ENCODE data around the gene JOSD1. TPM values are rescaled to one million over a fixed set of nuclear protein-coding genes. Genes with fewer than 3 reads are reported as not detected.
"Not testable (repeated sequence)": the region's sequence is repeated elsewhere in the genome, so short reads cannot be mapped to it uniquely, and the experiment has no call there.

JOSD1 gene
- polyA plus RNA-seq, 10 donors: 31.9 to 42.5 (median 37.8) TPM

DNA sequence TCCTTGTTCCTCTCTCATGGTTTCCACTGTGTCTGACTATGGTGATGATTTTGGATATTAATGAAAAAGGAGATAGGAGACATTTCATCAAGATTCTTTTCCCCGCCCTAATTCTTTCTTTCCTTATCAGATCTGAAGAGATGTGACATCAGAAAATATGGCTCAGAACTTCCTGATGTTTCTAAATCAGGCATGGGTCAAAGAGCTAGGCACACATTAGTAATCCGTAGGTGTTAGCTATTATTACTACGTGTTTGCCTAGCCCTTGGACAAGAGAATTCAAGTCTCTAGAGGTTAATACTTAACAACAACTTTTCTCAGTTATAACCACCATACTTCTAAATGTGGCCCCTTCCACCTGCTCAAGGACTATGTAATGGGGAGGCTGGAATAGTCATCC, 5.8 kb downstream of the JOSD1 start:
- DNase-seq: no peak

DNA sequence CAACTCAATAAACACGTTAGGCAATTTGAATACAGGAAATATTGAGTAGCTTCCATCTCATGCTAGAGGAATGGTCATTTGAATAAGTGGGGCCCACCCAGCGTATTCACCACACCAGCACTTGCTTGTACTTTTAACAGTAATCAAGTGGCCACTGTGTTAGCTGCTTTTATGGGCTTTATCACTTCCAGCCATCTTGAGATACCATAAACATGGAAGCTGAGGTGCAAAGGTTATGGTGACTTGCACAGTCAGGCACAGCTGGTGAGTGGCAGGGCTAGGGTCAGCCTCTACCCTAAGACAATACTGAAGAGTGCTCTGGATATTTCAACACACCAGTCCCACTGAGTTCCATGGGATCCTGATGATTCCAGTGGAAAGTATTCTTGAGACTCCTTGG, 6.7 kb downstream of the JOSD1 start:
- no peak for DNase-seq

DNA sequence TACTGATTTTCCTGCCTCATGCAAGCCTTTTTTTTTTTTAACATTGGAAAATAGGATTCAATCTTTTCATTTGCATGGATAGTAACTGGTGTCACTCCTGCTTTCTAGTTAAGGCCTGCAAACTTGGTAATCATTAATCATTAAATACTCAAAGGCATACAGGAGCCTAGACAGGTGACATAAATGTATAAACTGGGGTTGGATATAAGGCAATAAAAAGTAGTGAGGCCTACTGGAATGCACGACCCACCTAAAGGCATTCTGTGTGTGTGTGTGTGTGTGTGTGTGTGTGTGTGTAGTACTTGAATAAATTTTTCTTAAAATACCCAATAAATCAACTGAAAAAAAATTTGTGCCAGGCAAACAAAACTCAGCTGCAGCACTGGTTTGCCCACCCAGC, 11.1 kb downstream of the JOSD1 start:
- no peak for DNase-seq

DNA sequence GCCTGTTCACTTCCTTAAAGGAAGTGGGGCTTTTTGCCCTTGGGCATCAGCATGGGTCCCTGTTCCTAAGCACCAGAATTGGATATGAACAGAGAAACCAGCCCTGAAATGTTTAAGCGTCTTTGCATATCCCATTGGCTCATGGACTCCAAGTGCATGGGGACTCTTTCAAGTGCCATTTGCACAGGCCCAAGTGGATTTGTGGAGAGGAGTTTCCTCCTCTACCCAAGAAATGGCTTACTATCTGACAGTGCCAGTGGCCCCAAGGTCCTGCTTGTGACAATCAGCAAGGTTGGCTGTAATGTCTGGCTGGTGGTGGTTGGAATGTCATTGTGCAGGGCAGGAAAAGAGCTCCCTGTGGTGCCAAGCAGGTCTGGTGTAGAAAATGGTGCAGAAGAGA, 15.0 kb downstream of the JOSD1 start:
- DNase-seq: no peak

DNA sequence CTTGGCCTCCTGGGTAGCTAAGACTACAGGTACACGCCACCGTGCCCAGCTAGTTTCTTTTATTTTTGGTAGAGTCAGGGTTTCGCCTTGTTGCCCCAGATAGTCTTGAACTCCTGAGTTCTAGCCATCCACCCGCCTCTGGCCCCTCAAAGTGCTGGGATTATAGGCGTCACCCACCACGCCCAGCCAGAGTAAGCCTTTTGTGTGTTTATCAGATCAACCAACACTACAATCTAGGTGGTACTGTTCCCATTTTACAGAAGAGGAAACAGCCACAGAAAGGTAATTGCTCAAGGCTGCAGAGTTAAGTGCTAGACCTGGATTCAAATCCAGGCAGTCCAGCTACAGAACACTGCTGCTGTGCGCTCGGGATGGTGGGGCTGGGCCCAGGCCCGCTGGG, 15.8 kb downstream of the JOSD1 start:
- DNase-seq: no peak

DNA sequence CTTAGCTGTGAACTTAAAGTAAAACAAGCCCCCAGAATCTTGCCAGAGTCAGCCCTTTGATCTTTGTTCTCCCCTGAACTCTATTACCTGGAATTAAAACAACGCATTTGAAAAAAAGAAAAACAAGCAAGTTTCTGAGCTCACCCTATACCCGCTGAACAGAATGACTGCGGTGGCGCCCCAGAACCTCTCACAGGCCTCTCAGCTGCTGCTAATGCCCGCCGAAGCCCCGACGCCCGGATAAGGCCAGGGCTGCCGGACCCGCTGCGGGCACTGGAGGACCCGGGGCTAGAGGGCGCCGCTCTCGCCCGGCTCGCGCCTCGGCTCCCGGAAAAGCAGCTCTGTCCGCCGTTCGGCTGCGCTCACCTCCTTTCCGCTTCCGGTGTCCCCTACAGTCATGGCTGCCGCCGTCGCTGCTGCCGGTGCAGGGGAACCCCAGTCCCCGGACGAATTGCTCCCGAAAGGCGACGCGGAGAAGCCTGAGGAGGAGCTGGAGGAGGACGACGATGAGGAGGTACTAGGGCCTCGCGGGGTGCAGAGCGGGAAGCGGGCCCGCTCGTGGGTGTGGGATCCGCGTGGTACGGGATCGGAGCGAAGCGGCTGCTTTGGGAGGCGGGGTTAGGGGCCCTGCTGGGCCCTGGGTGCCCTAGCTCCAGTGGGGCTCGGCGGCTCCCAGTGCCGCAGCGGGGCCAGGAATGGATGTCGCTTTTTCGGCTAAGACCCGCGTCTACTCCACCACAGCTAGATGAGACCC, 19.0 kb downstream of the JOSD1 start, which contains the start of gene TOMM22:
Gene TOMM22, plus strand, starts transcription at position 376 of the 754 bp plus-strand sequence. Its CDS starts 22 bp downstream, at position 398.
- peak; percentile 83 to 96 (median 91) for DNase-seq

DNA sequence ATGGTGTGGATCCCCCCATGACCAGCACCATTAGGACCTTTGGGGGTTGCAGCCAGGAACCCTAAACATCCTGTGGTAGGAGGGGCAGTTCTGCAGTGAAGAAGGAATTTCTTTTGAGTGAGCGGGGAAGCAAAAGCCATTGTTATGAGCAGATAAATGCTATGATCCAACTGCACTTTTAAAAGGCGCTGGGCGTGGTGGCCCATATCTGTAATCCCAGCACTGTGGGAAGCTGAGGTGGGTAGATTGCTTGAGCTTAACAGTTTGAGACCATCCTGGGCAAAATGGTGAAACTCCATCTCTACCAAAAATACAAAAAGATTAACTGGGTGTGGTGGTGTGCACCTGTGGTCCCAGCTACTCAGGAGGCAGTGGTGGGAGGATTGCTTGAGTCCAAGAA, 24.9 kb downstream of the JOSD1 start:
- DNase-seq: no peak

DNA sequence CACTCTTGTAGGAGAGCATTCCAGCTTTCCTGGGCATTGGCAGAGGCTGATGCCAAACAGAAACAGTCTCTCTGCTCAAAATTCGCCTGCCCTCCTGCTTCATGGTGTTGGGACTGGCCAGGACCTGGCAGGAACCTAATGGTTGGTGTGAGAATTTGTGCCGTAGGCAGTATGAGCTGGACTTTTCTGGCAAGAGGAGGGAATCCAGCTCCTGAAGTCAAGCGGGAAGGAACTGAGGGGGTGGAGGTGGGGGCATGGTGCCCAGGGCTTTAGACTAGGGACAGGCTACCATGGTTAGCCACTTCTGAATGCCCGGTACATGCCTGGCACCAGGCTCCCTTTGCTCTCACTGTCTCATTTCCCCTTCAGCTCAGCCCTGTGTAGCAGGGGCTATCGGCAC, 25.9 kb downstream of the JOSD1 start:
- DNase-seq: no peak

DNA sequence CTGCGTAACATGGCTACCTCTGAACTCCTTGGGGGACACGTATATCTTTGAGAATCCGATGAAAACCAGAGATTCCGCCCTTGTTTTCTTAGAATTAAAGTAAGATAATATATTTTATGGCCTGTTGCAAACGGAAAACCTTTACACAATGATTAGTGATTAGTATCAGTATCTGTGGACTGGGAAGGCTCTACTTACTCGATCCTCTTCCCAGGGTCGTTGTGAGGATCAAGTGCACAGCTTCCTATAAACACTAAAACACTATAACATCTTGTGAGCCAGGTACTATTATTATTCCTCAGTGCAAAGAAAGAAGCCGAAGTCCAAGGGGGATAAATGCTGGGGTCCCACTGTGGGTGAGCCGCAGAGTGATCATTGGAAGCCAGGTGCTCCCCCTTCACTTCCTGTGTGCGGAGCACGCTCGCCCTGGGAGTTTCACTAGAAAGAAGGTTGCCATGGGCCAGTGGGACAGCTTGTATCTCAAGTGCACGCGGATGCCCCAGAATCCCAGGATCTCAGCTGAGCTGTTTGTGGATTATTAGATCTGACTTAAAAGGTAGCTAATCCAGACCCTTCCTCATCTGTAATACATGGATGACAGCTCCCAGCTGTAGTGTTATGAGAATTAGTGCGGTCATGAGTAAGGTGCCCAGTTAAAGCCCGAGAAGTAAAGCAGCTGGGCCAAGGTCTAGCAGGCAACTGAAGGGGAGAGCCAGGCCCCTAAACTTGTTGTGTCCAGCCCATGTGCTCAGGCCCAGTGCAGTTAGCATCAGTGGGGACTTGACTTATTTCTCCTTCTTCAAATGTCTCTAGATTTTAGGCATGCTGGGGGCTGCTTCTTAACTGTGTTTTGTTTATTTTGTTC, 43.5 kb downstream of the JOSD1 start:
- peak in 1 of 3 donors; percentile 12 for DNase-seq

DNA sequence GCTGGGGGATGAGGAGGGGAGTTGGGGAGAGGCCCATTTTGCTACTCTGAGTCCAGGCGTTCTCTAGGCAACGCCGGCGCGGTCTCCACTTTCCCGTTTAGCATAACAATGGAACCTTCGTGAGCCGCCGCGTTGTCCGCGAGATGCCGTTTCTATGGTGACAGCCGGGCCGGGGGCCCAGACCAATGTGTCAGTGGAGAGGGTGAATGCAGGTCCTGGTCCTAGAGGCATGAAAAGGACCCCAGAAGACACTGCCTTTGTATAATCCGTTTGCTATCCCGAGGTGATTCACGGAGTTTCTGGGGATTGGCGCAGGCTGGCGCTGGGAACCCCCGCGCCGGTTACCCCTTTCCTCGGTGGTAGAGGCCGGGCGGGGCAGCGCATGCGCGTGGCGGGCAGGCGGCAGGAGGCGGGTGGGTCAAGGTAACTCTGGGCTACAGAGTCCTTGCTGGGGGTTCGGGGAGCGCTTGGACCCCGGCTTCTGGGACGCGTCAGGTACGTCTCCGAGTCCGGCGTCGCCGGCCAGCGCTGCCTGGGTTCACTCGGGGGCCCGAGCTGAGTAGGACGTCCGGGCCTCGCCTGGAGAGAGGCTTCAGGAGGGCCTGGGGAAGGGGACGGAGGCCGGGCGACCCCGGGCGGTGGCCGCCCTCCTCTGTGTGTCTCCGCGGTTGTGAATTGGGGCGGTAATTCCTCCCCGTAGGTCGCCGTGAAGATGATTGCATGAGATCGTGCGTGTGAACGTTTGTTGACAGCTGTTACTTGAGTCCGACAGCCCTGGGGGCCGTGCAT, 44.3 kb downstream of the JOSD1 start, which contains the start of the genes CBY1 and FAM227A:
Gene CBY1, plus strand, starts transcription at position 383 of the 789 bp plus-strand sequence. CDS start 11,417 bp downstream, outside the sequence.
Gene FAM227A, minus strand, starts transcription at position 137 of the 789 bp plus-strand sequence. CDS start 6,224 bp downstream, outside the sequence.
- DNase-seq: peak; percentile 82 to 97 (median 94)

DNA sequence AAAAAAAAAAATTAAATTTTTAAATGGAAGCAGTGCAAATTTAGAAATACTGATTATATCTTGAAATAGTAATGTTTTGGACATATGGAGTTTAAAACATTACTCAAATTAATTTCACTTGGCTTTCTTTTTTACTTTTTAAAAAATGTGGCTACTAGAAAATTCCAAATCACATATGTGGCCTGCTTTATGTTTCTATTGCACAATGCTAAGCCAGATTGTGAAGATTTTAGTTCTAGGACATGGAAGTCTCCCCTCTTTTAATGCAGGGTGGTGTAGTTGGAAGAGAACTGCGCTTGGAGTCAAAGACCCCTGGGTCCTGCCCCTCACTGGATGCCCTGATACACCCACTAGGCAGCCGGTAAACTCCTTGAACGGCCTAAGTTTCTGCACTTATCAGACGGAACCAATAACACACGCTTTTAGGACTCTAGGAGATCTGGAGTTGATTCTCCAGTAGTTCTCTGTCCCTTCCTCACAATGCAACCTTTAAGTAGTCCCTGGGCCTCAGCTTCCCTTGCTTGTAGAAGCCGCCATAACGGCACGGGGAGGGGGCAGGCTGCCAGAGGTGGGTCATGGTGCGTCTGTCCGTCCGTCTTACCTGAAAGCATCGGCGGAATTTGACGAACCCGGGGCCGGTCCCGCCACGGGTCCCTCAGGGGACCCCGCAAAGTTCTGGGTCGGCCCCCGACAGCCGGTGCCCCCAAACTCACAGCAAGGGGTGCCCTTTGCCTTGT, 45.1 kb downstream of the JOSD1 start:
- peak in 1 of 3 donors; percentile 5 for DNase-seq

DNA sequence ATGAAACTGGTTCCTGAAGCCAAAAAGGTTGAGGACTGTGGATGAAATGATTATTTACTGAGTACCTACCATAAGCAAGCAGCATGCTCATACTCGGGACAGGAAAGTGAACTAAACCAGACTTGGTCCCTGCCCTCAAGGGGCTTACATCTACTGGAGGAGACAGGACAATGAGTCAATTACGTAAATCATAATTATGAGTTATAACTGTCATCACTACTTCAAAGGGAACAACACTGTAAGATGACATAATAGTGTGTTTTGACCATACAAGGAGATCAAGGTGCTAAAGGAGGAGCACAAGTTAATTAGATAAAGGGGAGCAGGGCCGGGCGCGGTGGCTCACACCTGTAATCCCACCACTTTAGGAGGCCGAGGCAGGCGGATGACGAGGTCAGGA, 47.0 kb downstream of the JOSD1 start:
- no peak for DNase-seq

DNA sequence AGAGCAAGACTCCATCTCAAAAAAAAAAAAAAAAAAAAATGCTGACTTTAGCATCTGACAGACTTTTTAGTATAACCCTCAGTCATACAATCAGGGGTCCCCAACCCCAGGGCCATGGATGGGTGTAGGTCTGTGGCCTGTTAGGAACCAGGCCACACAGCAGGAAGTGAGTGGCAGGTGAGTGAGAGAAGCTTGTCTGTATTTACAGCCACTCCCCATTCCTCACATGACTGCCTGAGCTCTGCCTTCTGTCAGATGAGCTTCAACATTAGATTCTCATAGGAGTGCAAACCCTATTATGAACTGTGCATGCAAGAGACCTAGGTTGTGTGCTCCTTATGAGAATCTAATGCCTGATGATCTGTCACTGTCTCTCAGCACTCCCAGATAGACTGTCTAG, 47.9 kb downstream of the JOSD1 start:
- DNase-seq: no peak

DNA sequence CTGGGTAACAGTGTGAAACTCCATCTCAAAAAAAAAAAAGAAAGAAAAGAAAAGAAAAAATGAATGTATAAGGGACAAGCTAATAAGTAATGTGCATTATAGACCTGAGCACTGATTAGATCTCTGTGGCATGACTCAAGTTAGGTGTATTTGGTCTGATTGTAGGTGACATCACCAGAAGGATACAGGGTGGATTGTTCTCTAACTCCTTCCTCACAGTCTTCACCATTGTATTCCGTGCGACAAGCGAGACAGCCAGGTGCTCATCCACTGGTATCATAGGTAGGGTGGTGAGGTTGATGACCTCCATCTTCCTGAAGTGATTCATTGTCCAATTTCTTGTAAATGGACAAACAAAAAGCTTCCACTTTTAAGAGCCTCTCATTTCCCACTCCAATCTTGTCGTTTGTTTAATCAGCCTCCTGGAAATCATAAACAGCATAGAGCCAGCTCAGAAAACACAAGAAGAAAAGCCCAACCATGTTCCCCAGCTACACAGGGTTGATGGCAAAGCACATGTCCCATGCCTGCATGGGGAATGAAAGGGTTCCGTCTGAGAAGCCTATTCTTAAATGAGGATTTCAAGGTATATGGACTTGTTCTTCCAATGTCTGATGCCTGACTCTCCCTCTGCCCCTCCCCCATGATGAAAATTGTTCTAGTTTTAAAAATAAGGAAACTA, 50.8 kb downstream of the JOSD1 start:
- no peak for DNase-seq

DNA sequence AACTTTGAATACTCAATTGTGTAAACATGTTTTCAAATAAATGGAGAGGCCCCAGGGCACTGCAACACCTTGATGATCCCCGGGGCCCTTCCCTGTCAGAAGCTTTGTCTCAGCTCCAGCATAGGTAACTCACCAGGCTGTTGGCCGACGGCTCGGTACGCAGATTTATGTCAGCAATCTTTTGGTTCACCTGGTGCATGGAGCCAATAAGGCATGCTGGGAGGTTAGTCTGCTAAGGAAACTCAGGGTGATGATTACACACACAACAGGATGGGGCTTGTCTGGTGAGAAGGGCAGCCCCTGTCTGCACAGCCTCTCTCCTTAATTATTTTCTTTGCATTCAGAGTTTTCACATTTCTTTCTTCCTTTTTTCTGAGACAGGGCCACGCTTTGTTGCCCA, 55.3 kb downstream of the JOSD1 start:
- DNase-seq: no peak

DNA sequence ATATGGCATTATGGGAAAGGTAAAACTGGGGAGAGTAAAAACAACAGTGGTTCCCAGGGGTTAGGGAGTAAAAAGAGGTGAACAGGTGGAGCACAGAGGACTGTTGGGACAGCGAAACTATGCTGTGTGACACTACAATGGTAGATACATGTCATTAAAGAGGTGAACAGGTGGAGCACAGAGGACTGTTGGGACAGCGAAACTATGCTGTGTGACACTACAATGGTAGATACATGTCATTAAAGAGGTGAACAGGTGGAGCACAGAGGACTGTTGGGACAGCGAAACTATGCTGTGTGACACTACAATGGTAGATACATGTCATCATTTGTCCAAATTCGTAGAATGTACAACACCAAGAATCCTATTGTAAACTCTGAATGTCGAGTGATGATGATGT, 56.5 kb downstream of the JOSD1 start:
- DNase-seq: not testable (repeated sequence)

DNA sequence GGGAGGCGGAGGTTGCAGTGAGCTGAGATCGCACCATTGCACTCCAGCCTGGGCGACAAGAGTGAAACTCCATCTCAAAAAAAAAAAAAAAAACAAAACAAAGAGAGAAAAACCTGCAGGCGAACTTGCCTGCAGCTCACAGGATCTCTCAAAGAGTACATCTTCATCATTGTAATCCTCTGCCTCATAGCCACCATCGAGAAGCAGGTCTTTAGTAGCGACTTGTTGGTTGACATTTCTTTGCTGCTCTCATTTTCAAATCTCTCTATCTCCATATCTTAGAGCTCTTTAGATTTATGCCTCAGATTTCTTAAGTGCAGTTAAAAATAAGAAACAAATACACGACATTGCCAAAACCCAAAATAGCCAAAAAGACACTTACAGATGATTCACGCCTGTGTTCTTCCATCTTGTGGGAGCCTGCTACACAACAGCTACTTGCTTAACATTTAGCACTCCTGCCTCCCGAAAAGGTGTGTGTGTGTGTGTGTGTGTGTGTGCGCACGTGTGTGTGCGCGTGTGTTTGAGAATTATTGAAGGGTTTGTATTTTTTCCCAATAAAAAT, 59.2 kb downstream of the JOSD1 start:
- no peak for DNase-seq

DNA sequence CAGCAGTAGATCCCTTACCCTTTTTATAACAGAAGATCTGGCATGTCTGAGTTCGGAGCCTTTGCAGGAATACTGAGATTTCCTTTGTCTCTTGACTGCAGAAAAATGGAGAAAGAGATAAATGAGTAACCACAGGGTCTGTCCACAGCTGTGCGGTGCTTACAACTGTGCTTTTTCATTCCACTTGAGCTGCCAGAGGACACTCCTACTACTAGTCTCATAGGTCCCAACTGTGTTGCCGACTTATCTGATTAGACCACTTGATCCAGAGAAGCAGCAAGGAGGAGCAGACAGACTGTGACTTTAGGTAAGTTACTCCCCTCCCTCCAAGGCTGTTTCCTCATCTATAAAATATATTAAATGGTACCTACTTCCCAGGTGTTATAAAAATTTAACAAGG, 62.0 kb downstream of the JOSD1 start:
- no peak for DNase-seq

DNA sequence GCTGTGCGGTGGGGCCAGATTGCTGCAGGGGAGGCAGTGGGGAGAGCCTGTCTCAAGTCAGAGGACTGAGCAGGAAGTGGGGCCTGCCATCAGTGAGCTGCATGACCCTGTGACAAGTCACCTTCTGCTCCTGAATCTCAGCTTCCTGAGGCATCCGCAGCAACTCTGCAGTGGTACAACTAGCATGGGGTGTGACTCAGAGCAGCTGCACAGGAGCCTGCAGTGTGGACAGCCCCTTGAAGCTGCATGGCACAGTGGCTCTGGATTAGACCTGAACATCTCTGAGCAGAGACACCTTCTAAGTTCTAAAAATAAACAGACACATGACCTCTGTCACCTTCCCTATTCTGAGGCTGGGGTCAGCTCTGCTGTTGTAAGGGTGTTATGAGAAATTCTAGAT, 62.5 kb downstream of the JOSD1 start:
- DNase-seq: no peak

All from muscle of back (tissue), 11 donors.